HEK293 (cell line): ENCODE measurements around the gene GOLGA8A.

Source experiments
- GLIS1 ChIP-seq: fragments of 450-650 bp; formaldehyde crosslinking; IDR thresholded peaks from 2 replicates; pipeline ENCODE4 v1.5.1; 2016; ENCODE audit warnings: missing biosample characterization, missing genetic modification characterization
- KLF9 ChIP-seq: fragments of 450-650 bp; formaldehyde crosslinking; IDR thresholded peaks from 2 replicates; pipeline ENCODE4 v1.5.1; 2016; ENCODE audit warnings: missing biosample characterization, missing genetic modification characterization, low read depth
- SETDB1 ChIP-seq: IDR thresholded peaks from one replicate; pipeline ENCODE4 v1.6.1; 2017; ENCODE audit warnings: mild to moderate bottlenecking, low read length, moderate library complexity, mixed read lengths; ENCODE audit not compliant: insufficient read length
- WT1 ChIP-seq: fragments of 450-650 bp; formaldehyde crosslinking; IDR thresholded peaks from 2 replicates; pipeline ENCODE4 v1.5.1; 2016; ENCODE audit warnings: missing biosample characterization, missing genetic modification characterization
- ZBTB1 ChIP-seq: fragments of 450-650 bp; formaldehyde crosslinking; IDR thresholded peaks from 2 replicates; pipeline ENCODE4 v1.5.1; 2016; ENCODE audit warnings: missing biosample characterization, missing genetic modification characterization
- ZBTB7A ChIP-seq: fragments of 450-650 bp; formaldehyde crosslinking; IDR thresholded peaks from 2 replicates; pipeline ENCODE4 v1.5.1; 2016; ENCODE audit warnings: low read depth, missing biosample characterization, missing genetic modification characterization
- ZNF133 ChIP-seq: fragments of 450-650 bp; formaldehyde crosslinking; IDR thresholded peaks from 2 replicates; pipeline ENCODE4 v1.5.1; 2016; ENCODE audit warnings: missing biosample characterization, missing genetic modification characterization
- ZNF23 ChIP-seq: fragments of 450-650 bp; formaldehyde crosslinking; IDR thresholded peaks from 2 replicates; pipeline ENCODE4 v1.5.1; 2016; ENCODE audit warnings: missing biosample characterization, missing genetic modification characterization, borderline replicate concordance
- ZNF24 ChIP-seq: fragments of 450-650 bp; formaldehyde crosslinking; IDR thresholded peaks from 2 replicates; pipeline ENCODE4 v1.5.1; 2016; ENCODE audit warnings: missing biosample characterization, missing genetic modification characterization
- ZNF510 ChIP-seq: fragments of 450-650 bp; formaldehyde crosslinking; IDR thresholded peaks from 2 replicates; pipeline ENCODE4 v1.5.1; 2018; ENCODE audit warnings: mild to moderate bottlenecking, missing genetic modification characterization, missing biosample characterization; ENCODE audit not compliant: insufficient replicate concordance
- TF ChIP-seq, protein P1 (sequence below): fragments of 450-650 bp; formaldehyde crosslinking; IDR thresholded peaks from 2 replicates; pipeline ENCODE4 v1.5.1; 2016; ENCODE audit warnings: missing biosample characterization, missing genetic modification characterization
- TF ChIP-seq, protein P2 (sequence below): fragments of 450-650 bp; formaldehyde crosslinking; IDR thresholded peaks from 2 replicates; pipeline ENCODE4 v1.5.1; 2017; ENCODE audit warnings: missing biosample characterization, missing genetic modification characterization
- TF ChIP-seq, protein P3 (sequence below): fragments of 450-650 bp; formaldehyde crosslinking; IDR thresholded peaks from 2 replicates; pipeline ENCODE4 v1.5.1; 2016; ENCODE audit warnings: missing biosample characterization, missing genetic modification characterization

DNA sequence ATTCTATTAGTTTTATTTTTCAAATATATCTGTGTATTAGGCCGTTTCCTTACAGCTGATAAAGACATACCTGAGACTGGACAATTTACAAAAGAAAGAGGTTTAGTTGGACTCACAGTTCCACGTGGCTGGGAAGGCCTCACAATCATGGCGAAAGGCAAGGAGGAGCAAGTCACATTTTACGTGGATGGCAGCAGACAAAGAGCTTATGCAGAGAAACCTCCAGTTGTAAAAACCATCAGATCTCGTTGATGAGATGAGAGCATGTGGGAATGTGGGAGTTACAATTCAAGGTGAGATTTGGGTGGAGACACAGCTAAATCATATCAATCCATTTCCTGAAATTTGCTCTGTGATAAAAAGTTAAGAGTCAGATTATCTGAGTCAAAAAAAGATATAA lies 2.3 kb upstream of the GOLGA8A start:
- TF ChIP-seq, protein P1, sequence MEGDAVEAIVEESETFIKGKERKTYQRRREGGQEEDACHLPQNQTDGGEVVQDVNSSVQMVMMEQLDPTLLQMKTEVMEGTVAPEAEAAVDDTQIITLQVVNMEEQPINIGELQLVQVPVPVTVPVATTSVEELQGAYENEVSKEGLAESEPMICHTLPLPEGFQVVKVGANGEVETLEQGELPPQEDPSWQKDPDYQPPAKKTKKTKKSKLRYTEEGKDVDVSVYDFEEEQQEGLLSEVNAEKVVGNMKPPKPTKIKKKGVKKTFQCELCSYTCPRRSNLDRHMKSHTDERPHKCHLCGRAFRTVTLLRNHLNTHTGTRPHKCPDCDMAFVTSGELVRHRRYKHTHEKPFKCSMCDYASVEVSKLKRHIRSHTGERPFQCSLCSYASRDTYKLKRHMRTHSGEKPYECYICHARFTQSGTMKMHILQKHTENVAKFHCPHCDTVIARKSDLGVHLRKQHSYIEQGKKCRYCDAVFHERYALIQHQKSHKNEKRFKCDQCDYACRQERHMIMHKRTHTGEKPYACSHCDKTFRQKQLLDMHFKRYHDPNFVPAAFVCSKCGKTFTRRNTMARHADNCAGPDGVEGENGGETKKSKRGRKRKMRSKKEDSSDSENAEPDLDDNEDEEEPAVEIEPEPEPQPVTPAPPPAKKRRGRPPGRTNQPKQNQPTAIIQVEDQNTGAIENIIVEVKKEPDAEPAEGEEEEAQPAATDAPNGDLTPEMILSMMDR (tag by site-specific recombination): no peak
- TF ChIP-seq, protein P2, sequence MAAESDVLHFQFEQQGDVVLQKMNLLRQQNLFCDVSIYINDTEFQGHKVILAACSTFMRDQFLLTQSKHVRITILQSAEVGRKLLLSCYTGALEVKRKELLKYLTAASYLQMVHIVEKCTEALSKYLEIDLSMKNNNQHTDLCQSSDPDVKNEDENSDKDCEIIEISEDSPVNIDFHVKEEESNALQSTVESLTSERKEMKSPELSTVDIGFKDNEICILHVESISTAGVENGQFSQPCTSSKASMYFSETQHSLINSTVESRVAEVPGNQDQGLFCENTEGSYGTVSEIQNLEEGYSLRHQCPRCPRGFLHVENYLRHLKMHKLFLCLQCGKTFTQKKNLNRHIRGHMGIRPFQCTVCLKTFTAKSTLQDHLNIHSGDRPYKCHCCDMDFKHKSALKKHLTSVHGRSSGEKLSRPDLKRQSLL: no peak
- TF ChIP-seq ZNF23 (no peak), ZNF133 (tag by site-specific recombination) (no peak), ZBTB7A (no peak), KLF9 (tag by site-specific recombination) (no peak), SETDB1 (no peak), ZNF24 (tag by site-specific recombination) (no peak), WT1 (tag by site-specific recombination) (no peak), GLIS1 (no peak), ZNF510 (no peak), ZBTB1 (no peak)
- TF ChIP-seq, protein P3, sequence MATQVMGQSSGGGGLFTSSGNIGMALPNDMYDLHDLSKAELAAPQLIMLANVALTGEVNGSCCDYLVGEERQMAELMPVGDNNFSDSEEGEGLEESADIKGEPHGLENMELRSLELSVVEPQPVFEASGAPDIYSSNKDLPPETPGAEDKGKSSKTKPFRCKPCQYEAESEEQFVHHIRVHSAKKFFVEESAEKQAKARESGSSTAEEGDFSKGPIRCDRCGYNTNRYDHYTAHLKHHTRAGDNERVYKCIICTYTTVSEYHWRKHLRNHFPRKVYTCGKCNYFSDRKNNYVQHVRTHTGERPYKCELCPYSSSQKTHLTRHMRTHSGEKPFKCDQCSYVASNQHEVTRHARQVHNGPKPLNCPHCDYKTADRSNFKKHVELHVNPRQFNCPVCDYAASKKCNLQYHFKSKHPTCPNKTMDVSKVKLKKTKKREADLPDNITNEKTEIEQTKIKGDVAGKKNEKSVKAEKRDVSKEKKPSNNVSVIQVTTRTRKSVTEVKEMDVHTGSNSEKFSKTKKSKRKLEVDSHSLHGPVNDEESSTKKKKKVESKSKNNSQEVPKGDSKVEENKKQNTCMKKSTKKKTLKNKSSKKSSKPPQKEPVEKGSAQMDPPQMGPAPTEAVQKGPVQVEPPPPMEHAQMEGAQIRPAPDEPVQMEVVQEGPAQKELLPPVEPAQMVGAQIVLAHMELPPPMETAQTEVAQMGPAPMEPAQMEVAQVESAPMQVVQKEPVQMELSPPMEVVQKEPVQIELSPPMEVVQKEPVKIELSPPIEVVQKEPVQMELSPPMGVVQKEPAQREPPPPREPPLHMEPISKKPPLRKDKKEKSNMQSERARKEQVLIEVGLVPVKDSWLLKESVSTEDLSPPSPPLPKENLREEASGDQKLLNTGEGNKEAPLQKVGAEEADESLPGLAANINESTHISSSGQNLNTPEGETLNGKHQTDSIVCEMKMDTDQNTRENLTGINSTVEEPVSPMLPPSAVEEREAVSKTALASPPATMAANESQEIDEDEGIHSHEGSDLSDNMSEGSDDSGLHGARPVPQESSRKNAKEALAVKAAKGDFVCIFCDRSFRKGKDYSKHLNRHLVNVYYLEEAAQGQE (tag by site-specific recombination): no peak
